GM12878 (cell line): ENCODE data around the gene KCNA2. TPM values are rescaled to one million over a fixed set of nuclear protein-coding genes. Genes with fewer than 3 reads are reported as not detected.

Source experiments
- ATAC-seq: fragments of 200-7000 bp; cut with Tn5 transposase; 3 replicates; pipeline ENCODE4 v1.9.1; 2020; ENCODE audit warnings: mild to moderate bottlenecking, moderate library complexity
- BruUV-seq: library from RNA; stranded (reverse); fragments of 400-500 nt; replicated peaks from 2 replicates; lab custom pipeline; 2021; lab: Mats Ljungman, UMichigan
- CTCF ChIA-PET: fragments of 300-600 bp; sonication (Branson Sonifier 250); formaldehyde crosslinking; extraction: SDS; loops from one replicate; lab custom pipeline; 2021; ENCODE audit warnings: inconsistent platforms; lab: Yijun Ruan, JAX
- POLR2A ChIA-PET: fragments of 350-600 bp; formaldehyde crosslinking; extraction: SDS; loops from one replicate; lab custom pipeline; 2021; ENCODE audit warnings: inconsistent platforms; lab: Charles Lee
- RAD21 ChIA-PET: fragments of 300-600 bp; sonication (Branson Sonifier 250); formaldehyde crosslinking; loops from one replicate; lab custom pipeline; 2023; ENCODE audit warnings: antibody characterized with exemption; ENCODE audit not compliant: unreplicated experiment; lab: Charles Lee
- SMC1A ChIA-PET: fragments of 300-600 bp; sonication (Branson Sonifier 250); formaldehyde crosslinking; loops from one replicate; lab custom pipeline; 2023; ENCODE audit not compliant: unreplicated experiment, uncharacterized antibody; lab: Charles Lee
- DNase-seq: peaks from one replicate; pipeline ENCODE4 v3.0.0-alpha.2; 2011; ENCODE audit warnings: low read depth, low spot score
- FAIRE-seq: peaks from 3 replicates; lab custom pipeline; 2011; peaks lifted over from hg19 to GRCh38; lab: Jason Lieb, UNC
- H2AFZ ChIP-seq: 2 replicates; pipeline ENCODE4 v1.6.0; 2011; ENCODE audit warnings: low read depth, low read length, control low read depth; ENCODE audit not compliant: control insufficient read depth
- H3K27ac ChIP-seq: 2 replicates; pipeline ENCODE4 v1.5.1; 2011; ENCODE audit warnings: control low read depth; ENCODE audit not compliant: control insufficient read depth, insufficient read depth
- H3K27me3 ChIP-seq, 2 experiments: replicated peaks in 1 of 2; 2 replicates each; pipeline versions ENCODE4 v1.6.0 to v1.6.1; 2011; ENCODE audit warnings: low read length in 1 of 2; ENCODE audit not compliant: control insufficient read depth in 2 of 2, insufficient read depth in 2 of 2
- H3K36me3 ChIP-seq, 2 experiments: 2 replicates each; pipeline ENCODE4 v1.5.1; 2011; ENCODE audit warnings: low read length in 1 of 2; ENCODE audit not compliant: control insufficient read depth in 2 of 2, insufficient read depth in 2 of 2
- H3K4me1 ChIP-seq: 2 replicates; pipeline ENCODE4 v1.6.1; 2011; ENCODE audit warnings: mild to moderate bottlenecking, low read length, moderate library complexity, mixed read lengths; ENCODE audit not compliant: control insufficient read depth, insufficient read depth
- H3K4me2 ChIP-seq: 2 replicates; pipeline ENCODE4 v1.6.0; 2011; ENCODE audit warnings: control low read depth; ENCODE audit not compliant: control insufficient read depth, insufficient read depth
- H3K4me3 ChIP-seq: fragments of 200-600 bp; sonication (generic); 2 replicates; pipeline ENCODE4 v1.5.1; 2016
- H3K79me2 ChIP-seq: 2 replicates; pipeline ENCODE4 v1.6.0; 2011; ENCODE audit warnings: low read length; ENCODE audit not compliant: control insufficient read depth, insufficient read depth
- H3K9ac ChIP-seq: 2 replicates; pipeline ENCODE4 v1.8.0; 2011; ENCODE audit warnings: low read length, control low read depth, mixed read lengths; ENCODE audit not compliant: control insufficient read depth, insufficient read depth
- H3K9me3 ChIP-seq: replicated peaks from 3 replicates; pipeline ENCODE4 v1.5.1; 2011; ENCODE audit warnings: mild to moderate bottlenecking, low read length; ENCODE audit not compliant: control insufficient read depth, insufficient read depth
- H4K20me1 ChIP-seq: 2 replicates; pipeline ENCODE4 v1.6.0; 2011; ENCODE audit not compliant: control insufficient read depth, insufficient read depth
- ASH2L ChIP-seq: fragments of 300-600, 200-600 bp; sonication (generic); IDR thresholded peaks from 2 replicates; pipeline ENCODE4 v1.6.1; 2017; ENCODE audit warnings: low read depth, mild to moderate bottlenecking, borderline replicate concordance
- ATF7 ChIP-seq: fragments of 450-650 bp; IDR thresholded peaks from 2 replicates; pipeline ENCODE4 v1.6.1; 2016; ENCODE audit warnings: low read depth, mild to moderate bottlenecking
- BCLAF1 ChIP-seq: fragments of 450-650 bp; IDR thresholded peaks from 2 replicates; pipeline ENCODE4 v1.6.1; 2017; ENCODE audit warnings: antibody characterized with exemption, mild to moderate bottlenecking, moderate library complexity
- CBFB ChIP-seq: IDR thresholded peaks from 2 replicates; pipeline ENCODE4 v1.6.1; 2016; ENCODE audit warnings: antibody characterized with exemption, low read depth
- CHD2 ChIP-seq: IDR thresholded peaks from 2 replicates; pipeline ENCODE4 v1.6.1; 2011; ENCODE audit warnings: low read depth, low read length, improper control_type of control experiment, borderline replicate concordance
- CHD4 ChIP-seq: fragments of 200-600 bp; sonication (generic); IDR thresholded peaks from 2 replicates; pipeline ENCODE4 v1.6.1; 2016; ENCODE audit warnings: mild to moderate bottlenecking
- DPF2 ChIP-seq: fragments of 450-650 bp; IDR thresholded peaks from 2 replicates; pipeline ENCODE4 v1.6.1; 2017; ENCODE audit warnings: mild to moderate bottlenecking
- GABPA ChIP-seq: IDR thresholded peaks from 2 replicates; pipeline ENCODE4 v1.6.1; 2014; ENCODE audit warnings: antibody characterized with exemption, low read depth, mild to moderate bottlenecking, inconsistent platforms
- JUNB ChIP-seq: IDR thresholded peaks from 2 replicates; pipeline ENCODE4 v1.6.1; 2016; ENCODE audit warnings: antibody characterized with exemption, mild to moderate bottlenecking
- NFXL1 ChIP-seq: fragments of 450-650 bp; IDR thresholded peaks from 2 replicates; pipeline ENCODE4 v1.6.1; 2017; ENCODE audit warnings: antibody characterized with exemption, mild to moderate bottlenecking, borderline replicate concordance
- SRF ChIP-seq, 2 experiments: IDR thresholded peaks; 2 replicates each; pipeline ENCODE4 v1.6.1; 2011; ENCODE audit warnings: low read depth in 2 of 2, low read length in 2 of 2, mild to moderate bottlenecking in 1 of 2, moderate library complexity in 1 of 2
- ZBED1 ChIP-seq: IDR thresholded peaks from 2 replicates; pipeline ENCODE4 v1.6.1; 2016; ENCODE audit warnings: borderline replicate concordance
- ZZZ3 ChIP-seq: IDR thresholded peaks from 2 replicates; pipeline ENCODE4 v1.6.1; 2011; ENCODE audit warnings: low read depth; ENCODE audit not compliant: control insufficient read depth, insufficient read length
- WGBS: methylation state at CpG from one replicate; pipeline ENCODE4 v1.1.6; 2016; ENCODE audit warnings: low lambda C conversion rate; ENCODE audit not compliant: insufficient replicate concordance, insufficient coverage; ENCODE audit errors: missing lambda C conversion rate; 5-methylcytosine and 5-hydroxymethylcytosine counted together
- in situ Hi-C: fragments of 300-500 bp; cut with MboI; formaldehyde crosslinking; loops from 9 replicates; pipeline ENCODE4 v1.14.3; 2018; ENCODE audit warnings: mixed read lengths
- intact Hi-C: fragments of 100-400 bp; cut with micrococcal nuclease; formaldehyde crosslinking; loops from one replicate; pipeline ENCODE4 v1.14.2; 2022; ENCODE audit not compliant: unreplicated experiment
- polyA plus RNA-seq, 11 experiments: library from polyadenylated mRNA; depleted of rRNA in 4 of 11; unstranded in 6 of 11; stranded (reverse) in 5 of 11; fragments of >200 nt; fragmentation: Nextera tagmentation in 4 of 11; fragmentation: Illumina TruSeq in 1 of 11; extraction: Ambion mirVana in 4 of 11; extraction: Trizol in 1 of 11; gene quantifications; 1 replicate in 1 of 11; 2 replicates in 10 of 11; pipeline versions ENCODE4 v1.2.1 to v1.2.3, GENCODE V29; 2011 to 2016; ENCODE audit warnings: inconsistent platforms in 2 of 11, missing spikeins in 2 of 11, low read depth in 1 of 11
- total RNA-seq, 4 experiments: library from RNA; depleted of rRNA in 3 of 4; stranded (reverse); fragments of >200 nt in 3 of 4; fragmentation: Illumina TruSeq in 1 of 4; extraction: Trizol in 1 of 4; gene quantifications; 2 replicates each; pipeline versions ENCODE4 v1.2.1 to v1.2.3, GENCODE V29; 2013 to 2021
- TF ChIP-seq, protein P1 (sequence below): fragments of 150-350 bp; IDR thresholded peaks from 2 replicates; pipeline ENCODE4 v1.6.1; 2014; ENCODE audit warnings: mild to moderate bottlenecking, low read depth, low read length

Gene KCNA2
- total and polyA plus RNA-seq, 10 of the 15 experiments (the other 5 are each of a cell fraction or from before 2014, with no cell fraction given) = 0.02 to 0.56 (median 0.10) TPM; not detected in 2

DNA sequence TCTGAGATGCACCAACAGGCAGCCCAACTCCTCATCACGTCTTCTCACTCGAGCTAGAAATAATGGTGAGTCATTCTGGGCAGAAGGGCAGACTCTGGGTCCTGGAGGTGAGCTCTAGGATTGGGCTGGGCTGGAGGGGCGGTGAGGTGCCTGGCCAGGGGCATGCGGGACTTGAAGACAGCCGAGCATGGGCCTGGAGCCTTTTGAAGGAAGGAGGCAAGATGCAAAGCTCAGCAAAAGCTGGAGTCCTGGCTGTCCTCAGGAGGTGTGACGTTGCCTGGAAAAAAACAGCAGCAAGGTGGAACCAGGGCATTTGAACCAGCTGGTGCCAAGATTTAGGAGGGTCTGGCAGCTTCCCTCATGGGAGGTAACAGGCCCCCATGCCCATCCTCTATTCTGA is 712 bp downstream of the KCNA2 start:
- Histone ChIP-seq H4K20me1 (no peaks in the 10 kb centered on the region), H3K27me3 (peaks cover 25 to 31% of the 10 kb centered on the region in 2 experiments), H3K36me3 (no peaks in the 10 kb centered on the region), H2AFZ (no peak overlapping the region), H3K27ac (no peak overlapping the region), H3K79me2 (no peaks in the 10 kb centered on the region), H3K4me2 (no peak overlapping the region), H3K4me3 (no peak overlapping the region), H3K9me3 (no peaks in the 10 kb centered on the region), H3K4me1 (no peaks in the 10 kb centered on the region; the same call in 1 of the 2 replicates), H3K9ac (no peak overlapping the region)
- ChIA-PET CTCF (interaction anchor here (0.7 to 1.8 kb wide), 5 partner anchors 15 to 797 kb away, joined by 3 to 6 read pairs (median 3); no protein-coding TSS in a partner anchor), RAD21 (no interaction called here), SMC1A (interaction anchor here (1.4 kb wide), 1 partner anchor 11 kb away, joined by 3 read pairs; no protein-coding TSS in a partner anchor), POLR2A (no interaction called here)
- FAIRE-seq (no peak), ATAC-seq (no peak), DNase-seq (no peak)
- 30% methylated on average over 6 of the region's 6 CpGs for WGBS
- no TSS peak for BruUV-seq
- in situ Hi-C loops (no loop called here), intact Hi-C loops (loop anchor here (10.0 kb wide), 1 partner anchor 1179 kb away; no protein-coding TSS in a partner anchor)
- no peak for TF ChIP-seq CHD4
- no peak for TF ChIP-seq CBFB
- no peak for TF ChIP-seq CHD2

GRCh38 chr1:110604586-110605148 is 1.5 kb downstream of the KCNA2 start:
- Histone ChIP-seq H3K27ac (no peak overlapping the region), H3K4me1 (no peaks in the 10 kb centered on the region; the same call in 1 of the 2 replicates), H3K4me3 (no peak overlapping the region), H3K27me3 (peaks cover 25 to 31% of the 10 kb centered on the region in 2 experiments), H3K36me3 (no peaks in the 10 kb centered on the region), H3K79me2 (no peaks in the 10 kb centered on the region), H3K4me2 (no peak overlapping the region), H2AFZ (no peak overlapping the region), H4K20me1 (no peaks in the 10 kb centered on the region), H3K9me3 (no peaks in the 10 kb centered on the region), H3K9ac (no peak overlapping the region)
- POLR2A ChIA-PET = no interaction called here
- intact Hi-C loops (loop anchor here (10.0 kb wide), 1 partner anchor 1180 kb away; no protein-coding TSS in a partner anchor), in situ Hi-C loops (no loop called here)
- SMC1A ChIA-PET = interaction anchor here (0.7 to 1.4 kb wide), 2 partner anchors 10 kb away, joined by 3 read pairs; no protein-coding TSS in a partner anchor
- no TSS peak for BruUV-seq
- ATAC-seq (no peak), DNase-seq (no peak), FAIRE-seq (no peak)
- RAD21 ChIA-PET = no interaction called here
- WGBS = 23% methylated on average over 9 of the region's 9 CpGs
- CTCF ChIA-PET = interaction anchor here (0.7 to 1.8 kb wide), 4 partner anchors 10 to 38 kb away, joined by 3 to 6 read pairs (median 3); no protein-coding TSS in a partner anchor
- TF ChIP-seq ATF7 = no peak
- no peak for TF ChIP-seq NFXL1
- no peak for TF ChIP-seq BCLAF1
- no peak for TF ChIP-seq GABPA
- TF ChIP-seq JUNB = no peak
- TF ChIP-seq, protein P1, sequence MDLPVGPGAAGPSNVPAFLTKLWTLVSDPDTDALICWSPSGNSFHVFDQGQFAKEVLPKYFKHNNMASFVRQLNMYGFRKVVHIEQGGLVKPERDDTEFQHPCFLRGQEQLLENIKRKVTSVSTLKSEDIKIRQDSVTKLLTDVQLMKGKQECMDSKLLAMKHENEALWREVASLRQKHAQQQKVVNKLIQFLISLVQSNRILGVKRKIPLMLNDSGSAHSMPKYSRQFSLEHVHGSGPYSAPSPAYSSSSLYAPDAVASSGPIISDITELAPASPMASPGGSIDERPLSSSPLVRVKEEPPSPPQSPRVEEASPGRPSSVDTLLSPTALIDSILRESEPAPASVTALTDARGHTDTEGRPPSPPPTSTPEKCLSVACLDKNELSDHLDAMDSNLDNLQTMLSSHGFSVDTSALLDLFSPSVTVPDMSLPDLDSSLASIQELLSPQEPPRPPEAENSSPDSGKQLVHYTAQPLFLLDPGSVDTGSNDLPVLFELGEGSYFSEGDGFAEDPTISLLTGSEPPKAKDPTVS = no peak
- no peak for TF ChIP-seq DPF2
- TF ChIP-seq ZBED1 = no peak
- TF ChIP-seq ASH2L = no peak
- TF ChIP-seq SRF (IDR thresholded peaks at IDR 0.05; ENCODE audit: low read depth in 2 of 2, low read length in 2 of 2) = no peak
- no peak for TF ChIP-seq ZZZ3
